Hematopoietic multipotent progenitor cell treated with erythropoietin and hydrocortisone succinate and interleukin-3 and kit ligand, for 4 days (in vitro differentiated cells): ENCODE measurements around the gene TPSD1.

Experiments
- DNase-seq: peaks from one replicate; pipeline ENCODE4 v3.0.0-alpha.2; 2015

Gene TPSD1

DNA sequence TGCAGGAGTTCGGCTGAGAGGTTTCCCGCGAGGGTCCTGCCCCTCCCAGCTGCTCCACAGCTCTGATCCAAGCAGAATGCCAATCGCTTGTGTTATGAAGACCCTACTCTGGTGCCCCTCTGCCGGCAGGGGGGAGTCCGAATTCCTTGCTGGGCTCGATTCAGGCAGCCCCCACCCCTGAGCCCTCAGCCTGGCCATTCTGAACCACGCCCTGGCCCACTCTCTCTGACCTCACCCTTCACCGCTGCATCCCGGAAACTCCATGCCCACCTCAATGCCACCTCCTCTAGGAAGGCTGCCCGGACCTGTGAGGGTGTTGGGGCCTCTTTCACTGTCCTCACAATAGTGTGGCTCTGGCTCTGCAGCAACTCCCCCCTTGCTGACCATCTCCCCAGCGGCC is 45.7 kb downstream of the TPSD1 start:
- no peak for DNase-seq

GRCh38 chr16:1305823-1306222 is 50.0 kb downstream of the TPSD1 start:
- no peak for DNase-seq

GRCh38 chr16:1306334-1306733 is 50.5 kb downstream of the TPSD1 start:
- no peak for DNase-seq

DNA sequence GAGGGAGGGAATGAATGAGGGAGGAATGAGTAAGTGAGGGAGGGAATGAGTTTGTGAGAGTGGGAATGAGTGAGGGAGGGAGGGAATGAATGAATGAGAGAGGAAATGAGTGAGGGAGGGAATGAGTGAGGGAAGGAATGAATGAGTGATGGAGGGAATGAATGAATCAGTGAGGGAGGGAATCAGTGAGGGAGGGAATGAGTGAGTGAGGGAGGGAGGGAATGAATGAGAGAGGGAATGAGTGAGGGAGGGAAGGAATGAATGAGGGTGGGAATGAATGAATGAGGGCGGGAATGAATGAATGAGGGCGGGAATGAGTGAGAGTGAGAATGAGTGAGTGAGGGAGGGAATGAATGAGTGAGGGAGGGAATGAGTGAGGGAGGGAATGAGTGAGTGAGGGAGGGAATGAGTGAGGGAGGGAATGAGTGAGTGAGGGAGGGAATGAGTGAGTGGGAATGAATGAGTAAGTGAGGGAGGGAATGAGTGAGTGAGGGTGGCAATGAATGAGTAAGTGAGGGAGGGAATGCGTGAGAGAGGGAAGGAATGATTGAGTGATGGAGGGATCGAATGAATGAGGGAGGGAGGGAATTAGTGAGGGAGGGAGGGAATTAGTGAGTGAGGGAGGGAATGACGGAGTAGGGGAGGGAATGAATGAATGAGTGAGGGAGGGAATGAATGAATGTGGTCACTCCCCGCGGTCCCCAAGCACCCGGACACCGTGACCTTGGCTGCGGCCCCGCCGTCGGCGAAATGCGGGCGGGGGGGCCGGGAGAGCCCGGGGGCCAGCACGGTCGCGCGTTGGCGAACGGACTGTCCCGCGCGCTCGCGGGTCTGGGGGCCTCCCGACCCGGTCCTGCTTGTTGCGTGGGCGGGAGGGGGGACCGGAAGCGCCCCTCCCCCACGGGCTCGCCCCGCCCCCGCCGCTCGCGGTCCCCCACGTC is 52.4 kb downstream of the TPSD1 start:
- DNase-seq, result peak; percentile 81
